GM21737 (cell line): ENCODE results near the gene ANO2.
"Not testable (repeated sequence)": the region's sequence is repeated elsewhere in the genome, so short reads cannot be mapped to it uniquely, and the experiment has no call there.

Source experiments
- ATAC-seq: cut with Tn5 transposase; IDR thresholded peaks from one replicate; pipeline ENCODE4 v1.9.1; 2021; ENCODE audit warnings: mild to moderate bottlenecking, moderate library complexity; ENCODE audit not compliant: unreplicated experiment

The ANO2 gene

GRCh38 chr12:5889381-5890047 lies 55.5 kb downstream of the ANO2 start:
- ATAC-seq = no peak

GRCh38 chr12:5888816-5889315 lies 56.2 kb downstream of the ANO2 start:
- ATAC-seq = no peak

GRCh38 chr12:5887819-5888218 lies 57.2 kb downstream of the ANO2 start:
- not testable (repeated sequence) for ATAC-seq

GRCh38 chr12:5884866-5885265 lies 60.2 kb downstream of the ANO2 start:
- no peak for ATAC-seq

- no peak for ATAC-seq
Observed at GRCh38 chr12:5884285-5884684, 60.8 kb downstream of the ANO2 start.

GRCh38 chr12:5882511-5883190 lies 62.4 kb downstream of the ANO2 start:
- ATAC-seq = no peak

GRCh38 chr12:5881666-5882065 lies 63.4 kb downstream of the ANO2 start:
- ATAC-seq = no peak

GRCh38 chr12:5881101-5881606 lies 63.9 kb downstream of the ANO2 start:
- no peak for ATAC-seq

GRCh38 chr12:5875851-5876250 lies 69.2 kb downstream of the ANO2 start:
- no peak for ATAC-seq

GRCh38 chr12:5874514-5874913 lies 70.5 kb downstream of the ANO2 start:
- ATAC-seq = no peak

- ATAC-seq = no peak
Observed at GRCh38 chr12:5873281-5873919, 71.7 kb downstream of the ANO2 start.

GRCh38 chr12:5872745-5873144 lies 72.3 kb downstream of the ANO2 start:
- ATAC-seq = no peak

GRCh38 chr12:5871741-5872140 lies 73.3 kb downstream of the ANO2 start:
- no peak for ATAC-seq

GRCh38 chr12:5870183-5870582 lies 74.9 kb downstream of the ANO2 start:
- no peak for ATAC-seq

- no peak for ATAC-seq
Observed at GRCh38 chr12:5868625-5869295, 76.3 kb downstream of the ANO2 start.

GRCh38 chr12:5865397-5865796 lies 79.7 kb downstream of the ANO2 start:
- ATAC-seq = no peak

GRCh38 chr12:5864972-5865371 lies 80.1 kb downstream of the ANO2 start:
- ATAC-seq = no peak

GRCh38 chr12:5864301-5864700 lies 80.8 kb downstream of the ANO2 start:
- no peak for ATAC-seq

- ATAC-seq = no peak
Observed at GRCh38 chr12:5861416-5861815, 83.6 kb downstream of the ANO2 start.

GRCh38 chr12:5856692-5857091 lies 88.4 kb downstream of the ANO2 start:
- ATAC-seq = no peak

GRCh38 chr12:5846950-5847349 lies 98.1 kb downstream of the ANO2 start:
- no peak for ATAC-seq
